ENCODE measurements around the gene CRYBG2. TPM values are rescaled to one million over a fixed set of nuclear protein-coding genes. Genes with fewer than 3 reads are reported as not detected.
"Not testable (repeated sequence)": the region's sequence is repeated elsewhere in the genome, so short reads cannot be mapped to it uniquely, and the experiment has no call there.

Gene CRYBG2
- total and polyA plus RNA-seq, 4 experiments from 2014 or later, result 0.27 to 6.7 (median 4.7) TPM

DNA sequence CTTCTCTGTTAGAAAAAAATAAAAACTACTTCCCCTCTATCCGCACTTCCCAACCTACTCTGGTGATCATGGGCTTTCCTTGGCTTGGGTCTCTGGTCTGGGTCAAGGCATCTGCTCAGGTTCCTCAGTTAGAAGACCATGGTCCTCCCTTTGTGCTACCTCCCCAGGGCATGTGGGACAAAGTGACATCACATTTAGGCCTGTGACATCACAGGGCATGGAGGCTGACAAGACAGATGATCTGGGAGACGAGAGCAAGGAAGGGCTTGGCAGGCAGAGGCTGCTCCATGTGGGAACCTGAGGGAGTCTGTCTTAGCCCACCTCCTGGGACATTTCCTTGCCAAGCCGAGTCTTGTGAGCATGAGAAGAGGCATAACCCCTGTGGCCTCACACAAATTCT, 18.7 kb upstream of the CRYBG2 start, which contains the start of gene ZNF683:
ZNF683 (minus strand) TSS at position 140 of the 400 bp plus-strand sequence. CDS start 4,179 bp downstream, outside the sequence.
- not testable (repeated sequence) for H3K36me3 Mint-ChIP-seq; H3K9me3 ChIP-seq (ENCODE audit: control insufficient read depth in 1 of 2, low read length in 2 of 2); H3K27me3 ChIP-seq (ENCODE audit: insufficient read depth, low read length); DNase-seq; H3K9me3 Mint-ChIP-seq; H3K27me3 Mint-ChIP-seq; H3K36me3 ChIP-seq (ENCODE audit: insufficient read depth, low read length)
- POLR2A ChIA-PET (ENCODE audit: partially characterized antibody), result interaction anchor here (1.1 to 9.1 kb wide), 9 partner anchors 11 to 92 kb away, joined by 4 to 174 read pairs (median 21); partner anchors contain the start of genes CD52 and SH3BGRL3
- intact Hi-C loops (cut with micrococcal nuclease), result loop anchor here (1.0 kb wide), 2 partner anchors 9 to 24 kb away; no protein-coding TSS in a partner anchor
- peak within 1 kb of the TSS; percentile 84 to 96 (median 88) for H3K27ac Mint-ChIP-seq
- peaks cover 60 to 92% (median 78%) of the 10 kb centered on the region in 4 donors for H3K4me1 Mint-ChIP-seq
- peak within 1 kb of the TSS; percentile 53 to 81 (median 74) for H3K4me3 Mint-ChIP-seq
- H3K27ac ChIP-seq (ENCODE audit: low read depth, low read length), result peak within 1 kb of the TSS; percentile 13
- H3K4me1 ChIP-seq (ENCODE audit: insufficient read depth, low read length), result peaks cover 95% of the 10 kb centered on the region
- H3K4me3 ChIP-seq (ENCODE audit: low read length in 2 of 2), result peak within 1 kb of the TSS in 1 of 2 donors; percentile 18
- CTCF ChIA-PET (ENCODE audit: partially characterized antibody), result interaction anchor here (0.6 to 8.7 kb wide), 5 partner anchors 8 to 87 kb away, joined by 3 to 195 read pairs (median 33); no protein-coding TSS in a partner anchor

GRCh38 chr1:26372039-26372438, 18.1 kb upstream of the CRYBG2 start:
- Histone ChIP-seq H3K36me3 (ENCODE audit: insufficient read depth, low read length) (no peaks in the 10 kb centered on the region), H3K4me3 (ENCODE audit: low read length in 2 of 2) (peak overlapping the region in 1 of 2 donors; percentile 18), H3K9me3 (ENCODE audit: control insufficient read depth in 1 of 2, low read length in 2 of 2) (no peaks in the 10 kb centered on the region), H3K4me1 (ENCODE audit: insufficient read depth, low read length) (peaks cover 94% of the 10 kb centered on the region), H3K27ac (ENCODE audit: low read depth, low read length) (no peak overlapping the region), H3K27me3 (ENCODE audit: insufficient read depth, low read length) (no peaks in the 10 kb centered on the region)
- peak overlapping the region in 7 of 8 donors; percentile 8 to 81 (median 61) for H3K4me3 Mint-ChIP-seq
- ChIA-PET POLR2A (ENCODE audit: partially characterized antibody) (interaction anchor here (1.0 to 5.2 kb wide), 5 partner anchors 13 to 92 kb away, joined by 3 to 60 read pairs (median 4); partner anchors contain the start of genes CD52 and SH3BGRL3), CTCF (ENCODE audit: partially characterized antibody) (interaction anchor here (1.4 to 15.0 kb wide), 2 partner anchors 65 to 89 kb away, joined by 3 to 307 read pairs; partner anchors contain the start of gene SH3BGRL3)
- no peaks in the 10 kb centered on the region for H3K27me3 Mint-ChIP-seq
- H3K36me3 Mint-ChIP-seq, result no peaks in the 10 kb centered on the region
- peak overlapping the region; percentile 75 to 96 (median 86) for H3K27ac Mint-ChIP-seq
- DNase-seq, result no peak
- intact Hi-C loops (cut with micrococcal nuclease), result no loop called here
- peaks cover 60 to 86% (median 73%) of the 10 kb centered on the region in 4 donors for H3K4me1 Mint-ChIP-seq
- H3K9me3 Mint-ChIP-seq, result peaks cover 0 to 7% (median 3%) of the 10 kb centered on the region in 8 donors

GRCh38 chr1:26370591-26371382, 16.9 kb upstream of the CRYBG2 start:
- no peak for DNase-seq
- intact Hi-C loops (cut with micrococcal nuclease), result no loop called here
- Histone ChIP-seq H3K27ac (ENCODE audit: low read depth, low read length) (no peak overlapping the region), H3K4me3 (ENCODE audit: low read length in 2 of 2) (peak overlapping the region in 1 of 2 donors; percentile 23), H3K27me3 (ENCODE audit: insufficient read depth, low read length) (no peaks in the 10 kb centered on the region), H3K36me3 (ENCODE audit: insufficient read depth, low read length) (no peaks in the 10 kb centered on the region), H3K9me3 (ENCODE audit: control insufficient read depth in 1 of 2, low read length in 2 of 2) (no peaks in the 10 kb centered on the region), H3K4me1 (ENCODE audit: insufficient read depth, low read length) (peaks cover 81% of the 10 kb centered on the region)
- H3K4me3 Mint-ChIP-seq, result peak overlapping the region in 7 of 8 donors; percentile 60 to 79 (median 68)
- H3K36me3 Mint-ChIP-seq, result no peaks in the 10 kb centered on the region
- ChIA-PET POLR2A (ENCODE audit: partially characterized antibody) (interaction anchor here (0.5 to 2.8 kb wide), 19 partner anchors 8 to 137 kb away, joined by 3 to 20 read pairs (median 4); partner anchors contain the start of genes CEP85 and SH3BGRL3), CTCF (ENCODE audit: partially characterized antibody) (interaction anchor here (1.1 to 15.0 kb wide), 7 partner anchors 8 to 88 kb away, joined by 3 to 307 read pairs (median 4); partner anchors contain the start of genes CD52 and SH3BGRL3)
- peaks cover 51 to 80% (median 64%) of the 10 kb centered on the region in 4 donors for H3K4me1 Mint-ChIP-seq
- peak overlapping the region; percentile 81 to 97 (median 88) for H3K27ac Mint-ChIP-seq
- no peaks in the 10 kb centered on the region for H3K27me3 Mint-ChIP-seq
- peaks cover 0 to 6% (median 3%) of the 10 kb centered on the region in 8 donors for H3K9me3 Mint-ChIP-seq

GRCh38 chr1:26368486-26368885, 14.6 kb upstream of the CRYBG2 start:
- Histone ChIP-seq H3K9me3 (ENCODE audit: control insufficient read depth in 1 of 2, low read length in 2 of 2) (no peaks in the 10 kb centered on the region), H3K36me3 (ENCODE audit: insufficient read depth, low read length) (no peaks in the 10 kb centered on the region), H3K27ac (ENCODE audit: low read depth, low read length) (no peak overlapping the region), H3K4me1 (ENCODE audit: insufficient read depth, low read length) (peaks cover 71% of the 10 kb centered on the region), H3K4me3 (ENCODE audit: low read length in 2 of 2) (no peak overlapping the region), H3K27me3 (ENCODE audit: insufficient read depth, low read length) (no peaks in the 10 kb centered on the region)
- POLR2A ChIA-PET (ENCODE audit: partially characterized antibody), result interaction anchor here (0.9 to 2.8 kb wide), 4 partner anchors 10 to 83 kb away, joined by 3 to 20 read pairs (median 5); no protein-coding TSS in a partner anchor
- no peak for DNase-seq
- Mint-ChIP-seq H3K27ac (peak overlapping the region in 5 of 7 donors; percentile 38 to 68 (median 57)), H3K36me3 (no peaks in the 10 kb centered on the region), H3K4me3 (no peak overlapping the region), H3K9me3 (peaks cover 0 to 6% (median 3%) of the 10 kb centered on the region in 8 donors), H3K4me1 (peaks cover 38 to 75% (median 56%) of the 10 kb centered on the region in 4 donors), H3K27me3 (no peaks in the 10 kb centered on the region)
- CTCF ChIA-PET (ENCODE audit: partially characterized antibody), result interaction anchor here (1.0 to 15.0 kb wide), 3 partner anchors 8 to 86 kb away, joined by 3 to 307 read pairs (median 195); partner anchors contain the start of gene SH3BGRL3
- intact Hi-C loops (cut with micrococcal nuclease), result no loop called here

DNA sequence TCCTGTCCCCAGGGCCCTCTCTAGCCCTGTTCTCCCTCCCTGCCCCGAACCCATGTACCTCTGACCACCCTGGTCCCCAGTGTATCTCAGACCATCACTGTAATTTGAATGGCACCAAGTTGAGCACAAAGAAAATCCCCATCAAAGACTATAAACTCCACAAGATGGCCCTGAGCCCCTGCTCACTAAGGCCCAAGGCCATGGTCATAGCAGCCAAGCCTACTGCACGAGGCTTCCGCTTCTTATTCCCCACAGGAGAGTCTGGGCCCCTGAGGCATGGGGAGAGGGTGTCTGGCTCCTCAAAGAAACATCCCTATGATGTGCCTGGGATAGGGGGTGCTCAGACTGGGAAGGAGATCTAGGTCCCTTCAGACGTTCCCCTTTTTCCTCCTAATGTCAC, 14.1 kb upstream of the CRYBG2 start:
- Histone ChIP-seq H3K27ac (ENCODE audit: low read depth, low read length) (no peak overlapping the region), H3K4me1 (ENCODE audit: insufficient read depth, low read length) (peaks cover 71% of the 10 kb centered on the region), H3K9me3 (ENCODE audit: control insufficient read depth in 1 of 2, low read length in 2 of 2) (no peaks in the 10 kb centered on the region), H3K36me3 (ENCODE audit: insufficient read depth, low read length) (no peaks in the 10 kb centered on the region), H3K27me3 (ENCODE audit: insufficient read depth, low read length) (no peaks in the 10 kb centered on the region), H3K4me3 (ENCODE audit: low read length in 2 of 2) (no peak overlapping the region)
- DNase-seq, result no peak
- Mint-ChIP-seq H3K9me3 (peaks cover 0 to 6% (median 3%) of the 10 kb centered on the region in 8 donors), H3K27ac (peak overlapping the region in 6 of 7 donors; percentile 22 to 81 (median 53)), H3K4me1 (peaks cover 35 to 75% (median 57%) of the 10 kb centered on the region in 4 donors), H3K36me3 (no peaks in the 10 kb centered on the region), H3K4me3 (no peak overlapping the region), H3K27me3 (no peaks in the 10 kb centered on the region)
- ChIA-PET POLR2A (ENCODE audit: partially characterized antibody) (interaction anchor here (0.8 to 1.7 kb wide), 4 partner anchors 10 to 83 kb away, joined by 3 to 6 read pairs (median 4); no protein-coding TSS in a partner anchor), CTCF (ENCODE audit: partially characterized antibody) (interaction anchor here (1.0 to 15.0 kb wide), 3 partner anchors 9 to 85 kb away, joined by 3 to 307 read pairs (median 195); partner anchors contain the start of gene SH3BGRL3)
- intact Hi-C loops (cut with micrococcal nuclease), result no loop called here

GRCh38 chr1:26367441-26367840, 13.5 kb upstream of the CRYBG2 start:
- intact Hi-C loops (cut with micrococcal nuclease), result no loop called here
- Mint-ChIP-seq H3K36me3 (no peaks in the 10 kb centered on the region), H3K27ac (peak overlapping the region in 2 of 7 donors; percentile 52 to 71), H3K4me3 (no peak overlapping the region), H3K27me3 (no peaks in the 10 kb centered on the region), H3K9me3 (peaks cover 0 to 6% (median 3%) of the 10 kb centered on the region in 8 donors), H3K4me1 (peaks cover 32 to 74% (median 55%) of the 10 kb centered on the region in 4 donors)
- Histone ChIP-seq H3K9me3 (ENCODE audit: control insufficient read depth in 1 of 2, low read length in 2 of 2) (no peaks in the 10 kb centered on the region), H3K27me3 (ENCODE audit: insufficient read depth, low read length) (no peaks in the 10 kb centered on the region), H3K27ac (ENCODE audit: low read depth, low read length) (no peak overlapping the region), H3K4me1 (ENCODE audit: insufficient read depth, low read length) (peaks cover 70% of the 10 kb centered on the region), H3K36me3 (ENCODE audit: insufficient read depth, low read length) (no peaks in the 10 kb centered on the region), H3K4me3 (ENCODE audit: low read length in 2 of 2) (no peak overlapping the region)
- DNase-seq, result no peak
- ChIA-PET CTCF (ENCODE audit: partially characterized antibody) (interaction anchor here (1.8 to 15.0 kb wide), 3 partner anchors 10 to 85 kb away, joined by 5 to 307 read pairs (median 195); partner anchors contain the start of gene SH3BGRL3), POLR2A (ENCODE audit: partially characterized antibody) (interaction anchor here (0.6 to 1.7 kb wide), 5 partner anchors 11 to 82 kb away, joined by 3 to 6 read pairs (median 3); partner anchors contain the start of gene CD52)

All from CD4-positive, alpha-beta memory T cell (primary cell).